Measurements from ENCODE around the gene SH2D4B. TPM values are rescaled to one million over a fixed set of nuclear protein-coding genes. Genes with fewer than 3 reads are reported as not detected.

The SH2D4B gene
- total RNA-seq, 1 donor from 2014 or later, result not detected

DNA sequence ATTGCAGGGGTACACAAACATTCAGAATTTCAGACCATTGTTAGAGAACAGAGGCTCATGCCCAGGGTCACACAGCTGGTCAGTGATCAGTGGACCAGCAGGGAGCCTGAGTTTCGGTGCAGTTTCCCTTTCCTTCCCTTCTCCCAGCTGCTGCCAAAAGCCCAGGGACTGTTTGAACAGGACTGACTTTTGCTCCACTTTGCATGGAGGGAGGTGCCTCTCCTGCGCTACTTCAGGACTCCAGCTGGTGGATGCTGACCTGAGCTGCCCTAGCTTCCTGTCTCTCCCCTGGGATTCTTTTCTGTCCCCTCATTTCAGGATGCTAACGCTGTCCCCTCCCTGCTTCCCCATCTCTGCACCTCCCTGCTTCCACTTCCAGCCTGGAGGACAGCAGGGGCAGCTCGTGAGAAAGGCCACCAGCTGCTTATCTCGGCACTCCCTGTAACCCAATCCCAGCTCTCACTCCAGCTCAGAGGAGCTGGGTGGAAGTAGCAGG, 14.5 kb downstream of the SH2D4B start:
- TF ChIP-seq, protein P1, sequence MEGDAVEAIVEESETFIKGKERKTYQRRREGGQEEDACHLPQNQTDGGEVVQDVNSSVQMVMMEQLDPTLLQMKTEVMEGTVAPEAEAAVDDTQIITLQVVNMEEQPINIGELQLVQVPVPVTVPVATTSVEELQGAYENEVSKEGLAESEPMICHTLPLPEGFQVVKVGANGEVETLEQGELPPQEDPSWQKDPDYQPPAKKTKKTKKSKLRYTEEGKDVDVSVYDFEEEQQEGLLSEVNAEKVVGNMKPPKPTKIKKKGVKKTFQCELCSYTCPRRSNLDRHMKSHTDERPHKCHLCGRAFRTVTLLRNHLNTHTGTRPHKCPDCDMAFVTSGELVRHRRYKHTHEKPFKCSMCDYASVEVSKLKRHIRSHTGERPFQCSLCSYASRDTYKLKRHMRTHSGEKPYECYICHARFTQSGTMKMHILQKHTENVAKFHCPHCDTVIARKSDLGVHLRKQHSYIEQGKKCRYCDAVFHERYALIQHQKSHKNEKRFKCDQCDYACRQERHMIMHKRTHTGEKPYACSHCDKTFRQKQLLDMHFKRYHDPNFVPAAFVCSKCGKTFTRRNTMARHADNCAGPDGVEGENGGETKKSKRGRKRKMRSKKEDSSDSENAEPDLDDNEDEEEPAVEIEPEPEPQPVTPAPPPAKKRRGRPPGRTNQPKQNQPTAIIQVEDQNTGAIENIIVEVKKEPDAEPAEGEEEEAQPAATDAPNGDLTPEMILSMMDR (conservative IDR thresholded peaks at IDR 0.05; ENCODE audit: low read depth, low read length), result no peak
- no peak for DNase-seq (ENCODE audit: low read depth)
- no peak overlapping the region for H3K4me3 ChIP-seq (ENCODE audit: low read depth, low read length)

DNA sequence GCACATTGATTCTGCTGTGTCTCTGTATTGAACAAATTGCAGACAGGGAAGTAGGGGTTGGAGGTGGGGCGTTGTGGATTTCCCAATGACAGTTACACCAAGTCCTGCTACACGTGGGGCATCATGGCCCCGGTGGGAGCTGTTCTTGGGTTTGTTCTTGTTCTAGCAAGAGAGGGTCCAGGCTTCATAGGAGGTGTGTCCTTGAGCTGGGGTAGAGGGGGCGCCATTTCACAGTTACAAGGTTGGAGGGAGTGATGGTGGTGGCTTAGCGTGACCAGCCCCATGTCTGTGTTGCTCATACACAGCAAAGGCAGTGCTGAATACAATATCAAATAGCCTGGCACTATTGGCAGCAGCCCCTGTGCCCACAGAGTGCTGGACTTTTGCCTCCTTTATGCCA, 15.7 kb downstream of the SH2D4B start:
- TF ChIP-seq, protein P1 (conservative IDR thresholded peaks at IDR 0.05; ENCODE audit: low read depth, low read length), result no peak
- no peak overlapping the region for H3K4me3 ChIP-seq (ENCODE audit: low read depth, low read length)
- no peak for DNase-seq (ENCODE audit: low read depth)

GRCh38 chr10:80554050-80554449, 16.3 kb downstream of the SH2D4B start:
- no peak for DNase-seq (ENCODE audit: low read depth)
- TF ChIP-seq, protein P1 (conservative IDR thresholded peaks at IDR 0.05; ENCODE audit: low read depth, low read length), result no peak
- no peak overlapping the region for H3K4me3 ChIP-seq (ENCODE audit: low read depth, low read length)

DNA sequence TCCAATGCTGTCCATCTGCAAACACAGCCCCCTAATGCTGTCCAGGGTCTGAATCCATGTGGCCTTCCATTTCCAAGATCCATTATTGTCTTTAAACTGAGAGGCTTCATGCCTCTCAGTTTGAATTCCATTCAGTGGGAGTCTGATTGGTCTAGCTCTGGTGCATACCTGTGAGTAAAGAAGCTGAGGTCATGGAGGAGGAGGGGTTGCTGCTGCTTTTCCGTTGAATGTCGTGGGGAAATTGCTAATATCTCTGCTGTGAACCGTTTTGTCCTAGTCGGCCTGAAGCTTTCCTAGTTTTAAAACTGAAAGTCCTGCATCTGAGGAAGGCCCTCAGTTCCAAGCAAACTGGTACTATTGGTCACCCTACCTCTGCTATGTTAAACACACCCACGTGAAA, 17.7 kb downstream of the SH2D4B start:
- TF ChIP-seq, protein P1 (conservative IDR thresholded peaks at IDR 0.05; ENCODE audit: low read depth, low read length), result no peak
- DNase-seq (ENCODE audit: low read depth), result no peak
- H3K4me3 ChIP-seq (ENCODE audit: low read depth, low read length), result no peak overlapping the region

DNA sequence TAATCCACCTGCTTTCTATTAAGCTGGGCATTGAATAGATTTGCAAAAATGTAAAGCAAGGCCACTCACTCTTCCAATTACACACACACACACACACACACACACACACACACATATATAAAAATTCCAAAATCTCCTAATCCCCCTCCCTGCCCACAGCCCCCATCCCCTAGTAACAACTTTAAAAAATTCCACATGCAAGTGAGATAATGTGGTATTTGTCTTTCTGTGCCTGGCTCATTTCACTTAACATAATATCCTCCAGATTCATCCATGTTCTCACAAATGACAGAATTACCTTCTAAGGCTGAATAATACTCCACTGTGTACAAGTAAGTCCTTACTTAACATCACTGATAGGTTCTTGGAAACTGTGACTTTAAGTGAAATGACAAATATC, 24.2 kb downstream of the SH2D4B start:
- no peak overlapping the region for H3K4me3 ChIP-seq (ENCODE audit: low read depth, low read length)
- TF ChIP-seq, protein P1 (conservative IDR thresholded peaks at IDR 0.05; ENCODE audit: low read depth, low read length), result no peak
- DNase-seq (ENCODE audit: low read depth), result no peak

DNA sequence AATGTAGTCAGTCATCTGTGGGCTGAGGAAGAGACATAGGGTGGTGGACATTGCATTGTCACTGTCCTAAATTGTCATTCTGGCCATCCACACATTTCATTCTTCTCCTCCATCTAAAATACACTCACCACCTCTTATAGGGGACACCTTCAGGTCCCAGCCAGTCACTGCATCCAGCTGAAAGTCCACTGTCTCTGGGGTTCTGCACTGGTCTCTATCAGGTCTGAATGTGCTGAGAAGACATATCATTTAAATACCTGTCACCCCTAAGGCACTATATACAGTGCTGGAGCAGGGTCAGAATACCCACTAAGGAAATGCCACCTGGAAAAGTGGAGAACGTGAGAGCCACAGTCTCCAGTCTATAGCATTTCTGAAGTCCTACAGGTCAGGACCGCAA, 29.6 kb downstream of the SH2D4B start:
- TF ChIP-seq, protein P1 (conservative IDR thresholded peaks at IDR 0.05; ENCODE audit: low read depth, low read length), result no peak
- H3K4me3 ChIP-seq (ENCODE audit: low read depth, low read length), result no peak overlapping the region
- no peak for DNase-seq (ENCODE audit: low read depth)

GRCh38 chr10:80569131-80569895, 31.6 kb downstream of the SH2D4B start:
- DNase-seq (ENCODE audit: low read depth), result no peak
- TF ChIP-seq, protein P1 (conservative IDR thresholded peaks at IDR 0.05; ENCODE audit: low read depth, low read length), result no peak

More at GRCh38 chr10:80569131-80569895, 31.6 kb downstream of the SH2D4B start:
- no peak overlapping the region for H3K4me3 ChIP-seq (ENCODE audit: low read depth, low read length)

Measured in epithelial cell of proximal tubule (primary cell).